DND-41 (cell line): ENCODE data around the gene PIGQ.

Experiments
- EZH2 ChIP-seq: IDR thresholded peaks from 3 replicates; pipeline ENCODE4 v1.6.1; 2012; ENCODE audit warnings: borderline replicate concordance, low read depth, mild to moderate bottlenecking, moderate library complexity, low read length, inconsistent platforms; ENCODE audit not compliant: severe bottlenecking
- TF ChIP-seq, protein P1 (sequence below): IDR thresholded peaks from 2 replicates; pipeline ENCODE4 v1.5.1; 2012; ENCODE audit warnings: borderline replicate concordance, low read length, moderate library complexity, mild to moderate bottlenecking; ENCODE audit not compliant: poor library complexity, severe bottlenecking; ENCODE audit errors: extremely low read depth

DNA sequence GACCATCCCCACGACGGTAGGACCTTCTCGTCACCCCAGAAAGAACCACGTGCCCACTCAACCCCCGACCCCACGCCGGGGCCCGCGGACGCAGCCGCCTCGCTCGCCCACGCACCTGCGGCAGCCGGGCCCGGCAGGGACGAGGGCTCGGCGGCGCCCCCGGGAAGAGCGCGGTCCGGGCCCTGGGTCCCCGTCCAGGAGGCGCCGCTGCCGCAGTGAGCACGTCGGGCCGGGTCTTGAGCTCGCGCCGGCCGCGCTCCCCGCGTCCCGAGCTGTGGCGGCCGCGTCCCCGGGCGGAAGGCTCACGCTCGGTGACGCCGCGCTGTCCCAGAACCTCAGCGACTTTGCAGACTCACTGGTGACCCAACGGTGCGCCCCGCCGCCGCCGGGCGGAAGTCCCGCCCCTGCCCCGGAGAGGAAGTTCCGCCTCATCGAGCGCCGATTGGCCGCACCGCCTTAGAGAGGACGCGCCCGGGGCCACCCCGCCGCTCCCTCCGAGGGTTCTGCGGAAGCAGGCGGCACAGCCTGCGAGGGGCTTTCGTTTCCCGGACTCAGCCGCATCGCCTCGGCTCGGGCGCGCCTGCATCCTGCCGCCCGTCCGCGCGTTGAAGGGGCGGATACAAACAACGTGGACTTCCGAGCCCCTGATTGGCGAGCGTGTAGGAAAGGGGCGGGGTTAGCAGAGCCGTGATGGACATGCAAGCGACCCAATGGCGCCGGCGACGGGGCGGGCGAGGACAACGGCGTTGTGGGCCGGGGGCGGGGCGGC is 19.3 kb downstream of the PIGQ start:
- TF ChIP-seq, protein P1, sequence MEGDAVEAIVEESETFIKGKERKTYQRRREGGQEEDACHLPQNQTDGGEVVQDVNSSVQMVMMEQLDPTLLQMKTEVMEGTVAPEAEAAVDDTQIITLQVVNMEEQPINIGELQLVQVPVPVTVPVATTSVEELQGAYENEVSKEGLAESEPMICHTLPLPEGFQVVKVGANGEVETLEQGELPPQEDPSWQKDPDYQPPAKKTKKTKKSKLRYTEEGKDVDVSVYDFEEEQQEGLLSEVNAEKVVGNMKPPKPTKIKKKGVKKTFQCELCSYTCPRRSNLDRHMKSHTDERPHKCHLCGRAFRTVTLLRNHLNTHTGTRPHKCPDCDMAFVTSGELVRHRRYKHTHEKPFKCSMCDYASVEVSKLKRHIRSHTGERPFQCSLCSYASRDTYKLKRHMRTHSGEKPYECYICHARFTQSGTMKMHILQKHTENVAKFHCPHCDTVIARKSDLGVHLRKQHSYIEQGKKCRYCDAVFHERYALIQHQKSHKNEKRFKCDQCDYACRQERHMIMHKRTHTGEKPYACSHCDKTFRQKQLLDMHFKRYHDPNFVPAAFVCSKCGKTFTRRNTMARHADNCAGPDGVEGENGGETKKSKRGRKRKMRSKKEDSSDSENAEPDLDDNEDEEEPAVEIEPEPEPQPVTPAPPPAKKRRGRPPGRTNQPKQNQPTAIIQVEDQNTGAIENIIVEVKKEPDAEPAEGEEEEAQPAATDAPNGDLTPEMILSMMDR: no peak
- no peak for TF ChIP-seq EZH2
